HepG2 (cell line): ENCODE data around the gene TSPAN12. TPM values are rescaled to one million over a fixed set of nuclear protein-coding genes. Genes with fewer than 3 reads are reported as not detected.

Experiments
- ATAC-seq: fragments of 200-7000 bp; cut with Tn5 transposase; 3 replicates; pipeline ENCODE4 v1.9.1; 2020; ENCODE audit warnings: mild to moderate bottlenecking, moderate library complexity
- BruUV-seq: library from RNA; stranded (reverse); fragments of 400-500 nt; replicated peaks from 2 replicates; lab custom pipeline; 2021; lab: Mats Ljungman, UMichigan
- CTCF ChIA-PET: fragments of 300-600 bp; formaldehyde crosslinking; extraction: SDS; loops from one replicate; lab custom pipeline; 2021; ENCODE audit warnings: low total read pairs, inconsistent platforms, low intra/inter-chr PET ratio; lab: Yijun Ruan, JAX
- POLR2A ChIA-PET: fragments of 350-600 bp; sonication (Branson Sonifier 250); formaldehyde crosslinking; loops from one replicate; lab custom pipeline; 2020; ENCODE audit warnings: antibody characterized with exemption, inconsistent platforms; lab: Yijun Ruan, JAX
- DNase-seq: peaks from one replicate; pipeline ENCODE4 v3.0.0-alpha.2; 2015; ENCODE audit warnings: low spot score
- FAIRE-seq: peaks from 3 replicates; lab custom pipeline; 2011; peaks lifted over from hg19 to GRCh38; lab: Jason Lieb, UNC
- H2AFZ ChIP-seq: one replicate; pipeline ENCODE4 v1.6.1; 2011; ENCODE audit warnings: low read length, inconsistent platforms
- H3K27ac ChIP-seq: fragments of 300-600 bp; 3 replicates; pipeline ENCODE4 v1.8.0; 2011; ENCODE audit warnings: mixed run types, mild to moderate bottlenecking, mixed read lengths, low read length, inconsistent platforms; ENCODE audit not compliant: insufficient read depth; ENCODE audit errors: extremely low read length
- H3K27me3 ChIP-seq, 2 experiments: fragments of 200-600 bp in 1 of 2; 2 replicates in 1 of 2; 3 replicates in 1 of 2; pipeline versions ENCODE4 v1.6.0 to v1.8.0; 2011; ENCODE audit warnings: low read length in 2 of 2, mild to moderate bottlenecking in 2 of 2, moderate library complexity in 2 of 2, inconsistent platforms in 1 of 2; ENCODE audit not compliant: insufficient read depth in 2 of 2, control insufficient read depth in 1 of 2
- H3K36me3 ChIP-seq, 2 experiments: fragments of 200-600 bp in 1 of 2; replicated peaks in 1 of 2; 2 replicates in 1 of 2; 3 replicates in 1 of 2; pipeline versions ENCODE4 v1.5.1 to v1.8.0; 2011; ENCODE audit warnings: low read length in 2 of 2, inconsistent platforms in 1 of 2; ENCODE audit not compliant: insufficient read depth in 2 of 2, control insufficient read depth in 1 of 2
- H3K4me1 ChIP-seq: 2 replicates; pipeline ENCODE4 v1.5.1; 2012; ENCODE audit warnings: low read length, inconsistent platforms; ENCODE audit not compliant: insufficient read depth
- H3K4me2 ChIP-seq: 2 replicates; pipeline ENCODE4 v1.6.0; 2011; ENCODE audit warnings: low read depth, low read length, inconsistent platforms
- H3K4me3 ChIP-seq, 3 experiments: fragments of 200-600 bp in 1 of 3; sonication (generic), shearing (Covaris generic) in 1 of 3; replicated peaks in 1 of 3; 2 replicates each; pipeline ENCODE4 v1.5.1; 2011 to 2016; ENCODE audit warnings: low read length in 3 of 3, inconsistent platforms in 2 of 3, low read depth in 2 of 3, mild to moderate bottlenecking in 2 of 3, control low read depth in 1 of 3, mixed read lengths in 1 of 3; ENCODE audit not compliant: insufficient read depth in 1 of 3
- H3K79me2 ChIP-seq: one replicate; pipeline ENCODE4 v1.6.1; 2011; ENCODE audit warnings: low read length, inconsistent platforms; ENCODE audit not compliant: insufficient read depth
- H3K9ac ChIP-seq: 2 replicates; pipeline ENCODE4 v1.6.0; 2011; ENCODE audit warnings: mild to moderate bottlenecking, low read depth, low read length, inconsistent platforms; ENCODE audit not compliant: insufficient read depth
- H3K9me3 ChIP-seq: 2 replicates; pipeline ENCODE4 v1.5.1; 2012; ENCODE audit warnings: mild to moderate bottlenecking, low read length
- H4K20me1 ChIP-seq: 2 replicates; pipeline ENCODE4 v1.6.0; 2011; ENCODE audit warnings: inconsistent platforms, mild to moderate bottlenecking, low read length, moderate library complexity; ENCODE audit not compliant: insufficient read depth
- CBFB ChIP-seq: sonication (generic); formaldehyde crosslinking; IDR thresholded peaks from 2 replicates; pipeline ENCODE4 v1.4.0; 2020; ENCODE audit warnings: missing genetic modification reagents
- CENPBD1 ChIP-seq: sonication (generic); formaldehyde crosslinking; IDR thresholded peaks from 2 replicates; pipeline ENCODE4 v1.8.0; 2022; ENCODE audit warnings: missing genetic modification reagents, low read depth, mild to moderate bottlenecking, borderline replicate concordance
- HBP1 ChIP-seq: IDR thresholded peaks from 2 replicates; pipeline ENCODE4 v1.6.1; 2016; ENCODE audit warnings: low read depth, control low read depth
- HOXA3 ChIP-seq: sonication (generic); formaldehyde crosslinking; IDR thresholded peaks from 2 replicates; pipeline ENCODE4 v1.5.0; 2020; ENCODE audit warnings: missing genetic modification reagents
- IKZF5 ChIP-seq: IDR thresholded peaks from 2 replicates; pipeline ENCODE4 v1.6.1; 2018; ENCODE audit warnings: missing genetic modification reagents, mild to moderate bottlenecking, missing compliant biosample characterization
- MAFG ChIP-seq: sonication (generic); formaldehyde crosslinking; IDR thresholded peaks from 2 replicates; pipeline ENCODE4 v1.5.1; 2020; ENCODE audit warnings: mild to moderate bottlenecking, missing genetic modification reagents
- RFX3 ChIP-seq: IDR thresholded peaks from 2 replicates; pipeline ENCODE4 v1.6.1; 2016; ENCODE audit warnings: missing biosample characterization, missing genetic modification reagents
- SMARCE1 ChIP-seq: fragments of 450-650 bp; IDR thresholded peaks from 2 replicates; pipeline ENCODE4 v1.6.1; 2017; ENCODE audit warnings: borderline replicate concordance
- SRY ChIP-seq: sonication (generic); formaldehyde crosslinking; IDR thresholded peaks from 2 replicates; pipeline ENCODE4 v1.8.0; 2022; ENCODE audit warnings: mild to moderate bottlenecking, missing genetic modification reagents
- THYN1 ChIP-seq: sonication (generic); formaldehyde crosslinking; IDR thresholded peaks from 2 replicates; pipeline ENCODE4 v1.8.1; 2023; ENCODE audit warnings: low read depth, mild to moderate bottlenecking, moderate library complexity, missing genetic modification reagents, borderline replicate concordance
- ZNF205 ChIP-seq: IDR thresholded peaks from 2 replicates; pipeline ENCODE4 v1.6.1; 2018; ENCODE audit warnings: missing biosample characterization, missing genetic modification reagents
- ZNF788 ChIP-seq: sonication (generic); formaldehyde crosslinking; IDR thresholded peaks from 2 replicates; pipeline ENCODE4 v1.5.0; 2020; ENCODE audit warnings: mild to moderate bottlenecking, missing genetic modification reagents, borderline replicate concordance
- WGBS: methylation state at CpG from one replicate; pipeline ENCODE4 v1.1.6; 2017; ENCODE audit warnings: low lambda C conversion rate; 5-methylcytosine and 5-hydroxymethylcytosine counted together
- in situ Hi-C: cut with HindIII; loops from 2 replicates; pipeline ENCODE4 v1.10.0; 2017; ENCODE audit warnings: low pct_unique_long_range_greater_than_20kb; ENCODE audit not compliant: extremely low pct_ligation_motif_present
- intact Hi-C: fragments of 100-400 bp; cut with micrococcal nuclease; formaldehyde crosslinking; loops from one replicate; pipeline ENCODE4 v1.10.0; 2022; ENCODE audit not compliant: unreplicated experiment
- polyA plus RNA-seq, 8 experiments: library from polyadenylated mRNA; depleted of rRNA in 3 of 8; stranded (reverse) in 7 of 8; unstranded in 1 of 8; fragments of >200 nt; fragmentation: Illumina TruSeq in 4 of 8; extraction: Trizol in 4 of 8; gene quantifications; 2 replicates each; pipeline versions ENCODE4 v1.2.1 to v1.2.3, GENCODE V29; 2011 to 2016; ENCODE audit warnings: low read depth in 4 of 8, missing spikeins in 1 of 8, mixed read lengths in 1 of 8; ENCODE audit not compliant: insufficient read depth in 1 of 8
- total RNA-seq, 5 experiments: library from RNA; depleted of rRNA; stranded (reverse); fragments of >200 nt; fragmentation: Illumina TruSeq; extraction: Trizol; gene quantifications; 2 replicates each; pipeline ENCODE4 v1.2.3, GENCODE V29; 2016; ENCODE audit warnings: low read depth in 1 of 5

The TSPAN12 gene
- total and polyA plus RNA-seq, 2 of the 13 experiments (the other 11 are each of a cell fraction or from before 2014, with no cell fraction given), result 0.48 to 0.95 TPM

GRCh38 chr7:120797026-120797645 is 60.8 kb downstream of the TSPAN12 start:
- ChIA-PET CTCF (no interaction called here), POLR2A (no interaction called here)
- DNase-seq (no peak), ATAC-seq (no peak), FAIRE-seq (no peak)
- Histone ChIP-seq H3K4me2 (no peak overlapping the region), H3K4me3 (no peak overlapping the region), H3K27me3 (no peaks in the 10 kb centered on the region), H3K27ac (no peak overlapping the region), H4K20me1 (no peaks in the 10 kb centered on the region), H3K36me3 (no peaks in the 10 kb centered on the region), H2AFZ (no peak overlapping the region), H3K4me1 (no peaks in the 10 kb centered on the region), H3K9ac (no peak overlapping the region), H3K9me3 (no peaks in the 10 kb centered on the region), H3K79me2 (no peaks in the 10 kb centered on the region)
- TF ChIP-seq SRY (CRISPR knock-in tag), result no peak
- no peak for TF ChIP-seq ZNF788
- no peak for TF ChIP-seq RFX3
- no peak for TF ChIP-seq MAFG (CRISPR knock-in tag)
- TF ChIP-seq IKZF5 (CRISPR knock-in tag), result no peak
- TF ChIP-seq CENPBD1, result no peak
- no peak for TF ChIP-seq SMARCE1
- no peak for TF ChIP-seq ZNF205 (CRISPR knock-in tag)
- no peak for TF ChIP-seq HBP1
- TF ChIP-seq THYN1 (CRISPR knock-in tag), result no peak
- no peak for TF ChIP-seq CBFB (CRISPR knock-in tag)
- TF ChIP-seq HOXA3 (CRISPR knock-in tag), result no peak
- in situ Hi-C loops (no loop called here), intact Hi-C loops (no loop called here)
- WGBS, result 38% methylated on average over 7 of the region's 7 CpGs
- no TSS peak for BruUV-seq
